GM19324 (cell line): ENCODE measurements around the gene SCFD2.
"Not testable (repeated sequence)": the region's sequence is repeated elsewhere in the genome, so short reads cannot be mapped to it uniquely, and the experiment has no call there.

Experiments used
- ATAC-seq: cut with Tn5 transposase; IDR thresholded peaks from one replicate; pipeline ENCODE4 v1.9.1; 2021; ENCODE audit warnings: mild to moderate bottlenecking, moderate library complexity; ENCODE audit not compliant: unreplicated experiment, low FRiP score

Gene SCFD2

DNA sequence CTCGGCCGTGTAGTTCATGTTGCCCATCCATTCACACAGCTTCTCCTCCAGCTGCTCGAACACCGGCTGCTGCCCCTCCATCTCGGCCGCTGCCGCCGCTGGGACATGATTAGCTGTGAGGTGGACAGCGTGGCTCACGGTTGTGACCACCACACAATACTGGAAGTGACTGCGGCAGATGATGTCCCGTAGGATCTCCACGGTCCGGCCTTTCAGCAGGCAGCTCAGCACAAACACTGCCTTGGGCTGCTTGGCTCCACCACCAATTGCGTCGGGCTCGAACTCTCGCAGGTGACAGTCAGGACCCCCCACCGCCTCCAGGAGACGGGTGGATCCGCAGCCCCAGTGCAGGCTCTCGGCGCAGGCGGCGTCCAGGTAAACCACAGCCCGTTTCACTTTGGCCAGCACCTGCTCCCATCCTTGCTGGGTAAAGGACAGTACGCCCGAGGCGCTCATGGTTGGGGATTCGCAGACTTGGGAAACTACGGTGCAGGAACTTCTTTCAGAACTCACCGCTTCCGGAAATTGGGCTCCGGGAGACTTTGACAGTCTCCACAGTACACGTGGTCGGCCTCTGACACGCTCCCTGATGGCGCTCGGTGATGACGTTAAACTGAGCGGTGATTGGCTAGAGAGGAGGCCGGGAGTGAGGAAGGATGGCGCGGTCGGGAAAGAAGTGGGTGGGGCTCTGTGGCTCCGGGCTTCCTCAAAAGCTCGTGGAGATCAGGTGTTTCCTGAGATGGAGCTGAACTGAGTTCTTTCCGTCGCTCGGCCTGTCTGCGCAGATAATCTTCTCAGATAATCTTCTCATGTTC is at the start of gene SCFD2:
Gene SCFD2 (minus strand): TSS at position 576 of the 815 bp plus-strand sequence.
- peak; percentile 97 for ATAC-seq

DNA sequence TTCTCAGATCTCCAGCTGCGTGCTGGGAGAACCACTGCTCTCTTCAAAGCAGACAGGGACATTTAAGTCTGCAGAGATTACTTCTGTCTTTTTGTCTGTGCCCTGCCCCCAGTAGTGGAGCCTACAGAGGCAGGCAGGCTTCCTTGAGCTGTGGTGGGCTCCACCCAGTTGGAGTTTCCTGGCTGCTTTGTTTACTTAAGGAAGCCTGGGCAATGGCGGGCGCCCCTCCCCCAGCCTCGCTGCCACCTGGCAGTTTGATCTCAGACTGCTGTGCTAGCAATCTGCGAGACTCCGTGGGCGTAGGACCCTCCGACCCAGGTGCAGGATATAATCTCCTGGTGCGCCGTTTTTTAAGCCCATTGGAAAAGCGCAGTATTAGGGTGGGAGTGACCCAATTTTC is 43.6 kb upstream of the SCFD2 start:
- not testable (repeated sequence) for ATAC-seq

DNA sequence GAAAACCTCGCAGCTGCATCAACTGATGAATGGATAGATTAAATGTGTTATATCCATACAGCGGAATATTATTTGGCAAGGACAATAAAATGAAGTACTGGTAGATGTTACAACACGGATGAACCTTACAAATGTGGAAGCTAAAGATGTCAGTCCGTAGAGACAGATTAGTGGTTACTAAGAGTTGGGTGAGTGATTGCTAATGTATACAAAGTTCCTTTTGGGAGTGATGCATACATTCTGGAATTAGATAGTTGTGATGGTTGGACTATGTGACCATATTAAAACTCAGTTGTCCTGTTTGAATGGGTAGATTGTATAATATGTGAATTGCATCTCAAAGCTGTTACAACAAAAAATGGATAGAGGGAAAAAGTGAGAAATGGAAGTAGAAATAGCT is 14.4 kb upstream of the SCFD2 start:
- ATAC-seq = no peak

DNA sequence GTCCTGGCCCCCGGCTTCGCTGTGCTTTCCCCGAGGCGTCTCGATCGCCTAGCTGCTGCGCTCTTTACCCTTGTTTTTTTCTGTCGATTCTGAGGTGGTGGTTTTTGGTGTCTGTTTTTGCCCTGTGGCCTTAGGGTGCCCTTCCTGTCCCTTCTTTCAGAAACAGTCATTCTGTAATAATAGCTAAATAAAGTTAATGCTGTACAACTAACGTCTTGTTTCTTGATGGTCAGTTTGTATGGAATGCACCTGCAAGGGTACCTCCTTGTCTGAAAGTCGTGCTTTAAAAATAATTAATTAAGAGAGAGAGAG is 12.3 kb upstream of the SCFD2 start:
- no peak for ATAC-seq

DNA sequence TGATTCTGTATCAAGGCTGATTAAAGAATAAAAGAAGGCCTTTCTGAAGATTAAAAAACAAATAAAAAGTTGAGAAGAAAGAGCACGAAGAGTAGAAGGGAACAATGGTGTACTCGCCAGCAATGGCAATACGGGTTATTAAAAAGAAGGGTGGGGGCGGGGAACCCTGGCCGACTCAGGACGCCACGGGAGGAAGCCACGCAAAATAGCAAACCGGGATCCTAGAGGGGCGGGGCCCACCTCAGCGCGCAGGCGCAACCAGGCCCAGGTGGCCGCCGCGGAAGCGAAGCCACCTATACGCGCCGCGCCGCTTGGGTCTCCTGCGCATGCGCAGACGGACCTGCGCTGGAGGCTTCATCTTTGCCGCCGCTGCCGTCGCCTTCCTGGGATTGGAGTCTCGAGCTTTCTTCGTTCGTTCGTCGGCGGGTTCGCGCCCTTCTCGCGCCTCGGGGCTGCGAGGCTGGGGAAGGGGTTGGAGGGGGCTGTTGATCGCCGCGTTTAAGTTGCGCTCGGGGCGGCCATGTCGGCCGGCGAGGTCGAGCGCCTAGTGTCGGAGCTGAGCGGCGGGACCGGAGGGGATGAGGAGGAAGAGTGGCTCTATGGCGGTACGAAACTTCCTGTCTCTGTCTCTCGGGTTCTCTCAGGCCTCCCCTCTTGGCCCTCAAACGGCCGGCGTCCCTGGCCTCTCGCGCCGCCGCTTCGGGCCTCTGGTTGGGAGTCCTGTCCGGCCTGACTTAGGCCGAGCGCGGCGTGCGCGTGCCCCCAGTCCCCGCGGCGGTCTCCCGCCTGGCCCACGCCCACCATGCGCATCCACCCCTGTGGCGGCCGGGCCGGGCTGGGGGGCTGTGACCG is 11.7 kb upstream of the SCFD2 start, which contains the start of gene FIP1L1:
Gene FIP1L1 (plus strand): TSS at position 323 of the 852 bp plus-strand sequence. CDS start 198 bp downstream, at position 521.
- peak; percentile 92 for ATAC-seq

DNA sequence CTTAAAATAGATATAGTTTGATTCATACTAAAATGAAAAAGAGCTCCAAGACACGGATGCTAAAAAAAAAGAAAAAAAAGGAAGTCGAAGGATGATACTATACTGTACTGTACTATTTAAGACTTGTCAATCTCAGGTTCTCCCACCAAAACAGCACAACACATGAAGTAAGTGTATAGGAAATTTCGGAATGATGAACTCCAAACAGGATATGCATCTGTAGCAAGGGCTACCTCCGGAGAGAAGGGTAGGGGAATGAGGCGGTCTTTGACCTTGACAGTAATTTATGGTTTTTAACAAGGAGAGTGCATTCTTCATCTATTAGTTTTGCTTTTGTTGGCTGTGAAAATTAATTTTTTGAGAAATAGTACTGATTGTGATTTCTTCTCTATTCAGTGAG is 11.0 kb upstream of the SCFD2 start:
- ATAC-seq = no peak

DNA sequence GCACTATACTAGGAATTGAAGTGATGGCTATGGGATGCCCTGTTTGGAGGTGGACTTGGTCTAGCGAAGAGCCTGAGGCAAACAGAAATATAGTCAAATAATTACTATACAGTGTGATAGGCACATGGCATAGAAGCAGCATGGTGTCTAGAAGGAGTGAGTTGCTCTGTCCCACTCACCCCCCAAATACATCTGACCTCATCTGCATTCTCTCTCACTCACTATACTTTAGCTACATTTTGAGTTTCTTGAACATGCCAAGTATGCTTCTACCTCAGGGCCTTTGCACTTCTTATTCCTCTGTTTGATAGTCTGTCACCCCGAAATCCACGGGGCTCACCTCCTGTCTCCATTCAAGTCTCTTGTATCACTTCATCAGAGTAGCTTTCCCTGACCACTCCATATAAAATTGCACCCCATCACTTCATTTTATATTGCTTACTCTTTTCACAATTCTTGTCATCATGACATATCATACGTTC is 9.0 kb upstream of the SCFD2 start:
- ATAC-seq = no peak

DNA sequence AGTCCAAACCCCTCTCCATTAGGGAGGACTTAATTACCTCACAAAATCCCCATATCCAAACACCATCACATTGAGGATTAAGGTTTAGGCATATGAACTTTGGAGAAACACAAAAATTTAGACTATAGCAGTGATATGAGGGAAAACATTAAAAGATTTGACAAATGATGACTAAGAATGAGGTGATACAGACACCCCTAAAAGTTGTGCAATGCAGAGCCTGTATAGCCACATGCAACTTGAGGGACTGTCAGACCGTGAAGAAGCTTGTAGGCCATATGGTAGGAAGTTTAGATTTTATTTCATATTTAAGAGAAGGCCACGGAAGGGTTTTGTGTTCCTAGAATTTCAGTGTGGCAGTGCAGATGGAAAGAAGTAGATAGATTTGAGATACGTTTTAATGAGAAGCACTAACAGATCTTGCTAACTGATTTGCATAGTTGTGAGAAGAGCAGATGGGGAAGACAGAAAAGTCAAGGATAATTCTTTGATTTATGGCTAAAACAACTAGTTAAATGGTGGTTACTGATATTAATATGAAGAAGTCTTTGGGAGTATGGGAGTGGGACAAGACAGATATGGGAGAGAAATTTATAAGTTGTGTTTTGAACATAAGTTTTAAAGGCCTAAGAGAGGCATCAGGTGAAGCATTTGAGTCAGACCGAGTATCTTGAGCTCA is 6.1 kb upstream of the SCFD2 start:
- no peak for ATAC-seq

DNA sequence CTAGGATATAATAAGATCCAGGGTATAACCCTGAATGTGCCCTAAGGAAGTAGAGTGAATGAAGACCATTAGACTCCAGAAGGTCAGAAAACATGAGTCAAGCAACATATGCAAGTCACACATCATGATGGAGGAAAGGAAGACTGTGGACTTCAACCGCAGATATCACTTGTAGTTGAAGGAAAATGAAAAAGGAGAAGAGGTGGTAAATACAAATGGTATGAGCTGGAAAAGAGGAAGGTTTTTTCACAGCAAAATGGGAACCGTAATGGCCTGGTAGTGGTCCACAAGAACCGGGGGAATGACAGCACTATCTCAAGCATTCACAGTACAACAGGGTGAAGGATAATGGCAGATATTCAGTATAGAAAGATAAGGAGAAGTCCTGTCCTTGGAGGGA is 5.2 kb upstream of the SCFD2 start:
- no peak for ATAC-seq

DNA sequence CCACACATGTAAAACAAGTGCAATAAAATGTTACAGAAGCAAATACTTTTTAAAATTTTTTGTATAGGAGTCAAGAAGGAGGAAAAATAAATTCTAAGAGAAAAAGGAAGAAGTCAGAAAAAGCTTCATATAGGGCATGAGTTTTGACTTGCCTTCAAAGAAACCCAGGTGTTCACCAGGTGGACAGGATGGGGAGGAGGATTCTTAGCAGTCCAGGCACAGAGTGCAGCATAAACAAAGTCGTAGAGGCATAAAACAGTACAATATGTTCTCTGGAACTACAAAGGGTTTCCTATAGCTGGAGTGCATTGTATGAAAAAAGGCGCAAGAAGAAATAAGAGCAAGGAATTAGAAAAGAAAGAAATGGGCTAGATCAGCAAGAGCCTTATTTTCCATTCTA is 1.9 kb upstream of the SCFD2 start:
- no peak for ATAC-seq

DNA sequence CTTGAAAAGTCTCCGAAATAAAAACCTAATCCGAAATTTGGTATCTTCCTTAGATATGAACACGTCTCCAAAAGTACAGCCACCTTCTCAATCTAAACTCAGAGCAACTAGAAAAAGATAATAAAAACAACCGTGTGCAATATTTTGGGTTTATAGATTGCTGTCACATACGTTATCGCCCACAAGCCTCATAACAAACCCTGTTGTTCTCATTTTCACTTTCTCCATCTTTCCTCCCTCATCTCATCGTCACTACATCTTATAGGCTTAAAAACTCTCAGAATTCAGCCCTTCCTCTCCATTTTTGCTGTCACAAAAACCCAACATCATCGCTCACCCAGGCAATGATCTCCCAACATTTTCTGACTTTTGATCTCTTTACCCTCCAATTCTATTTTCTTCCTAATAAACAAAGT is 448 bp upstream of the SCFD2 start:
- no peak for ATAC-seq

DNA sequence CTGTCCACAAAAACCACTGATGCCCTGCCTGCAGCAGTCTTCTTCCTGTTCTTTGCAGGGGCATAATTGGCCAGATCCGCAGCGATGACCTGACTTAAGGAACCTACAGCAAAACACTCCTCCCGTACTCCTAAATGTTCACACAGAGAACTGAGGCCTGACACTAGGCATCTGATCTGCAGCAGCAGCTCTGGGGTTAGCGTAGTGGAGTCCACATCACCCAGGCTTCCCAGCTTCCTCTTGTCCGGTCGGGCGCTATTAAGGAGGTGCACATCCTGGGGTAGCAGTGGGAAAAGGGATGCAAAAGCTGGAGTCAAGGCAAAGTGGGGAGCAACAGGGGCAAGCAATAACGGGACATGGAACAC is 758 bp downstream of the SCFD2 start:
- ATAC-seq = no peak

DNA sequence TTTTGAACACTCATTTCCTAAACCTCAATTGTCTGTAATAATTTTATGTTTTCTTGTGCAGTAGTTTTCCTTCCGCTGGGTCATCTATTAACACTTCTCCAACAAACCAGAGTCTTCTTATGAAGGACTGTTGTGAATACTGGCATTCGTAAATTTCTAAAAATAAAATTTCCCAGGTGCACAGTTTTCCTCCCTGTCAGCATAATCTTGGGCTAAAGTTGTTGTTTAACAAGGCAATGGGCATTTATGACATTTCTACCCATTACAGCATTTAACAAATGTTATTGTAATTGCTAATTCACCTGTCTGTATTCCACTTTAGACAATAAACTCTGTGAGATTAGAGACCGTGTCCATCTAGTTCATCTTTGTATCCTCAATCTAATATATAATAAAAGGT is 1.2 kb downstream of the SCFD2 start:
- no peak for ATAC-seq

DNA sequence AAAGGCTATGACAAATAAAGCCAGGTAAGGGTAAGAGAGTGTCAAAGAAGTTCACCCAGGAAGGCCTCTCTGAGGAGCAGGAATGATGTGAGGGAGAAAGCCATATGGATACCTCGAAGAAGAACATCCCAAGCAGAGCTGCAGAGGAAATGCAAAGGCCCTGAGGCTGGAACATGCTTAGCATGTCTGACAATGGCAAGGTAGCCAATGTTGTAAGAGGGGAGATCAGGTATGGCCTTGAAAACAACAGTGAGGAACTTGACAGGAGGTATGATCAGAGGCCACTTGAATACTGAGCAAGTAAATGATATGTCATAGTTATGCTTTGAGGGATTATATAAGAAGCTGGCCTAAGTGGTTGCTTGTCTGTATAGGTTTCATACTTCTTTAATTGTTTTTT is 3.8 kb downstream of the SCFD2 start:
- ATAC-seq = no peak

DNA sequence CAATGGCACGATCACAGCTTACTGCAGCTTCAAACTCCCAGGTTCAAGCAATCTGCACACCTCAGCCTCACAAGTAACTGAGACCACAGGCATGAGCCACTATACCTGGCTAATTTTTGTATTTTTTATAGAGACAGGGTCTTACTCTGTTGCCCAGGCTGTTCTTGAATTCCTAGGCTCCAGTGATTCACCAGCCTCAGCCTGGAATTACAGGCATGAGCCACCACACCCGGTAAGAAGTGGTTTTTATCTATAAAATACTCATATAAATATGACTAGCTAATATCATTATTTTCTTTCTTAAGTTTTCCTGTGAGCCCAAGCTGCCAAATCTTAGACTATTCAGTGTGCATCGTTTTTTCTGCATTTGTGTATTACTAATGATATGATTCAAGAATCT is 4.4 kb downstream of the SCFD2 start:
- no peak for ATAC-seq

DNA sequence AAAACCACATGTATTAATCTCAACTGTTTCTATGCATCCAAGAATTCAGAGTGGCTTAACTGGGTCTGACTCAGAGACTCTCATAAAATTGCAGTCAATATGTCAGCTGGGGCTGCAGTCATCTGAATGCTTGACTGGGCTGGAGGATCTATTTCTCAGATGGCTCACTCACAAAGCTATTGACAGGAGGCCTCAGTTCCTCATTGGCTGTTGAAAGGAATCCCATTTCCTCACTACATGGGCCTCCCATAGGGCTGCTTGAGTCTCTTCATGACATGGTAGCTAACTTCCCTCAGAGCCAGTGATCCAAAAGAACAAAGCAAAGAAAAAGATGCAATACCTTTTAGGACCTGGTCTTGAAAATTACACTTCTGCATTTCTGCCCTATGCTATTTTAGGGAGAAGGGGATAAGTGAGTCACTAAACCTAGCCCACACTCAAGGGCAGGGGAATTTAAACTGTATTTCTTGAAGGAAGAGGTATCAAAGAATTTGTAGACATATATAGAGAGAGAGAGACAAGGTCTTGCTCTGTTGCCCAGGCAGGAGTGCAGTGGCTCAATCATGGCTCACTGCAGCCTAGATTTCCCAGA is 9.8 kb downstream of the SCFD2 start:
- no peak for ATAC-seq

DNA sequence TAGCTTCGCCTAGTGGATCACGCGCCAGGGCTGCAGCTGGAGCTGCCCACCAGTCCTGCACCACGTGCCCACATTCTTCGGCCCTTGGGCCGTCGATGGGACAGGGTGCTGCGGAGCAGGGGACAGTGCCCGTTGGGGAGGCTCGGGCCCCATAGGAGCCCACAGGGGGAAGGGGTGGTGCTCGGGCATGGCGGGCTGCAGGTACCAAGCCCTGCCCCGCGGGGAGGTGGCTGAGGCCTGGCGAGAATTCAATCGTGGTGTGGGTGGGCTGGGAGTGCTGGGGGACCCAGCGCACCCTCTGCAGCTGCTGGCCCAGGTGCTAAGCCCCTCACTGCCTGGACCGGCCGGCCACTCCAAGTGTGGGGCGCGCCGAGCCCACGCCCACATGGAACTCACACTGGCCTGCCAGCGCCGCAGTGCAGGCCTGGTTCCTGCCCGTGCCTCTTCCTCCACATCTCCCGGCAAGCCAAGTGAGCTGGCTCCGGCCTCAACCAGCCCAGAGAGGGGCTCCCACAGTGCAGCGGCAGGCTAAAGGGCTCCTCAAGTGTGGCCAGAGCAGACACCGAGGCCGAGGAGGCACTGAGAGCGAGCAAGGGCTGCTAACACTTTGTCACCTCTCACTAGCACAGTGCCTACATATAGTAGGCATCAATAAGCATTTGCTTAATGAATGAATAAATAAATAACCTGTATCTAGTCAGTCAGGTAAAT is 11.7 kb downstream of the SCFD2 start:
- no peak for ATAC-seq

DNA sequence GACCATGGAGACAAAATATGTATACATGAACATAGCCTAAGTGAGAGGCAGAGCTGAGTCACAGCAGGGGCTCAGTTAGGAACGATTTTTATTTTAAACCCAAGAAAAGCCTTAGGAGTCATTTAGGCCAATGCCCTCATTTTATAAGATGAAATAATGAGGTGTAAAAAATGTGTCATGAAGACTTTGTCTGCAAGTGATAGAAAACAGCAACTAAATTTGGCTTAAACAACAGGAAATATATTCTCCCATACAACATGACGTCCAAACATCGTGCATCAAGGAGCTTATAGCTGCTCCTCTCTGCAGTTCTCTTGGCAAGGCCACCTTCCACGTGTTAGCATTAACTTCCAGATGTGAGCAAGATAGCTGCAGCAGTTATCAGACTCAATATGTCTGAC is 16.8 kb downstream of the SCFD2 start:
- no peak for ATAC-seq

DNA sequence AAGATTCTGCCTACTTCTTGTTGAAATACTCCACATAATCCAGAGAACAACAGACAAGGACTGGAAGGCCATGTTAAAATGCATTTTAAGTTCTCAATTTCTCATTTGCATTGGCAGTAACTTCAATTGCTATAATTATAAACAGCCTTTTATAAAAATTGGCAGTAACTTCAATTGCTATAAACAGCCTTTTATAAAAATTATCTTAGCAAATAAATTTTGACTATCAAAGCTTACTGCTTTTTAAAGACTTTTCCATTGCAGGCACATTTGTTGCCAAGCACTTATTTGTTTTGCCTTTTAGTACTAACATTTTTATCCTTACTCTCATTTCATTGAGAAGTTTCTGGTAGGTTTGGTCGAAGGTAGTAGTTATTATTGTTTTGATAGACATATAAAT is 17.8 kb downstream of the SCFD2 start:
- no peak for ATAC-seq
